T-cell (primary cell): ENCODE measurements around the gene MSH3. TPM values are rescaled to one million over a fixed set of nuclear protein-coding genes. Genes with fewer than 3 reads are reported as not detected.

Experiments used
- ATAC-seq, 4 experiments: fragments of 200-7000 bp in 3 of 4; fragments of 150-1000 bp in 1 of 4; cut with Tn5 transposase; replicated peaks in 1 of 4; 1 replicate in 3 of 4; 2 replicates in 1 of 4; pipeline ENCODE4 v1.10.0; 2021; ENCODE audit warnings: moderate library complexity in 3 of 4, mild to moderate bottlenecking in 2 of 4, moderate number of reproducible peaks in 1 of 4
- CTCF ChIA-PET, 2 donors: fragments of 300-600 bp; sonication (Branson Sonifier 250); formaldehyde crosslinking; loops; one replicate each; lab custom pipeline; 2022; ENCODE audit warnings: antibody characterized with exemption in 2 of 2; lab: Charles Lee
- POLR2A ChIA-PET, 2 donors: fragments of 300-600 bp; sonication (Branson Sonifier 250); formaldehyde crosslinking; loops; one replicate each; lab custom pipeline; 2022; ENCODE audit warnings: antibody characterized with exemption in 2 of 2; lab: Charles Lee
- DNase-seq, 35 experiments: peaks; one replicate each; pipeline versions ENCODE4 v3.0.0 to v3.0.0-alpha.2; 2013 to 2023
- H3K27ac ChIP-seq: one replicate; pipeline ENCODE4 v1.5.1; 2013; ENCODE audit warnings: low read length
- H3K27me3 ChIP-seq, 2 experiments: replicated peaks in 1 of 2; 1 replicate in 1 of 2; 2 replicates in 1 of 2; pipeline versions ENCODE4 v1.6.1 to v1.7.0; 2013; ENCODE audit warnings: low read length in 1 of 2, mixed read lengths in 1 of 2; ENCODE audit not compliant: control insufficient read depth in 2 of 2, insufficient read depth in 2 of 2; ENCODE audit errors: extremely low read depth in 1 of 2
- H3K36me3 ChIP-seq, 2 donors: 1 replicate in 1 of 2; 2 replicates in 1 of 2; pipeline versions ENCODE4 v1.6.1 to v1.7.0; 2013; ENCODE audit warnings: low read length in 1 of 2; ENCODE audit not compliant: control insufficient read depth in 2 of 2, insufficient read depth in 1 of 2; ENCODE audit errors: extremely low read depth in 1 of 2
- H3K4me1 ChIP-seq, 2 experiments: 1 replicate in 1 of 2; 2 replicates in 1 of 2; pipeline versions ENCODE4 v1.6.1 to v1.7.0; 2013; ENCODE audit warnings: low read length in 2 of 2, mixed read lengths in 1 of 2; ENCODE audit not compliant: insufficient read depth in 2 of 2, control insufficient read depth in 1 of 2; ENCODE audit errors: extremely low read depth in 1 of 2
- H3K4me3 ChIP-seq, 2 donors: 1 replicate in 1 of 2; 2 replicates in 1 of 2; pipeline versions ENCODE4 v1.5.1 to v1.7.0; 2013; ENCODE audit warnings: mild to moderate bottlenecking in 2 of 2, low read length in 1 of 2, moderate library complexity in 1 of 2; ENCODE audit not compliant: control insufficient read depth in 1 of 2; ENCODE audit errors: extremely low read depth in 1 of 2
- H3K9me3 ChIP-seq: 2 replicates; pipeline ENCODE4 v1.7.0; 2013
- H3K27ac Mint-ChIP-seq, 2 donors: one replicate each; pipeline ENCODE4 v1.8.0; 2020 to 2021; ENCODE audit warnings: mild to moderate bottlenecking in 2 of 2, mixed read lengths in 2 of 2
- H3K27me3 Mint-ChIP-seq, 2 donors: one replicate each; pipeline ENCODE4 v1.8.0; 2021 to 2022; ENCODE audit warnings: mixed read lengths in 2 of 2
- H3K36me3 Mint-ChIP-seq: one replicate; pipeline ENCODE4 v1.8.0; 2021; ENCODE audit warnings: mixed read lengths
- H3K4me1 Mint-ChIP-seq, 3 donors: one replicate each; pipeline ENCODE4 v1.8.0; 2020 to 2022; ENCODE audit warnings: mixed read lengths in 3 of 3, mild to moderate bottlenecking in 1 of 3
- H3K4me3 Mint-ChIP-seq, 3 donors: one replicate each; pipeline ENCODE4 v1.8.0; 2020 to 2022; ENCODE audit warnings: mild to moderate bottlenecking in 3 of 3, mixed read lengths in 3 of 3, moderate library complexity in 3 of 3
- H3K9me3 Mint-ChIP-seq, 3 donors: one replicate each; pipeline ENCODE4 v1.8.0; 2020 to 2022; ENCODE audit warnings: mixed read lengths in 3 of 3
- WGBS: methylation state at CpG from one replicate; pipeline ENCODE4 v1.1.5; 2013; ENCODE audit warnings: missing lambda C conversion rate; ENCODE audit not compliant: insufficient coverage; 5-methylcytosine and 5-hydroxymethylcytosine counted together
- total RNA-seq, 35 experiments: library from RNA in 6 of 35; stranded (reverse) in 6 of 35; fragments of 120-200 nt in 1 of 35; gene quantifications; one replicate each; pipeline versions ENCODE4 v1.2.1 to v1.2.4 and lab custom pipeline; 2013 to 2026

MSH3 gene
- total RNA-seq, 5 donors from 2014 or later (not counting 1 experiment from before 2014, with no cell fraction given) = 10.8 to 20.8 (median 16.3) TPM

DNA sequence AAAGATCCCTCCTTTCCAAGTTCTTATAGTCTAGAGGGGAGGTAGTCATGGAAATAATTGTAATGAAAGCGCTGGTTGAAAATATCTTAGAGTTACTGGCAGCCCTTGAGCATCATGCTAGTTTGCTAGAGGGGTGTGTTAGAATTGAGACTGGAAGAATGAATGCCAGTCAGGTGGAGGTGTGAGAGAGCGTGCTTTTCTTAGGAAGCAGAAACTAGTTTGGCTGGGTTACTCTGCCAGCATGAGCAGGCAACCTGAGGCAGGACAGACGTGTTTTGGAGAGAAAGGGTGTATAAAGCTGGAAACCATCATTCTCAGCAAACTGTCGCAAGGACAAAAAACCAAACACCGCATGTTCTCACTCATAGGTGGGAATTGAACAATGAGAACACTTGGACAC lies 43.9 kb downstream of the MSH3 start:
- ChIA-PET CTCF (no interaction called here), POLR2A (interaction anchor here in 1 of 2 donors (0.7 kb wide), 1 partner anchor 1137 kb away, joined by 3 read pairs; no protein-coding TSS in a partner anchor)
- Histone ChIP-seq H3K4me3 (no peak overlapping the region), H3K9me3 (no peaks in the 10 kb centered on the region), H3K27me3 (no peaks in the 10 kb centered on the region), H3K27ac (no peak overlapping the region), H3K36me3 (peaks cover 5 to 17% of the 10 kb centered on the region in 2 donors), H3K4me1 (no peaks in the 10 kb centered on the region)
- H3K4me3 Mint-ChIP-seq = no peak overlapping the region
- no peaks in the 10 kb centered on the region for H3K9me3 Mint-ChIP-seq
- H3K4me1 Mint-ChIP-seq = peaks cover 4 to 24% (median 17%) of the 10 kb centered on the region in 3 donors
- no peak overlapping the region for H3K27ac Mint-ChIP-seq
- H3K27me3 Mint-ChIP-seq = no peaks in the 10 kb centered on the region
- H3K36me3 Mint-ChIP-seq = peaks cover 44% of the 10 kb centered on the region
- WGBS = 81% methylated on average over 3 of the region's 5 CpGs
- ATAC-seq = no peak
- no peak for DNase-seq

DNA sequence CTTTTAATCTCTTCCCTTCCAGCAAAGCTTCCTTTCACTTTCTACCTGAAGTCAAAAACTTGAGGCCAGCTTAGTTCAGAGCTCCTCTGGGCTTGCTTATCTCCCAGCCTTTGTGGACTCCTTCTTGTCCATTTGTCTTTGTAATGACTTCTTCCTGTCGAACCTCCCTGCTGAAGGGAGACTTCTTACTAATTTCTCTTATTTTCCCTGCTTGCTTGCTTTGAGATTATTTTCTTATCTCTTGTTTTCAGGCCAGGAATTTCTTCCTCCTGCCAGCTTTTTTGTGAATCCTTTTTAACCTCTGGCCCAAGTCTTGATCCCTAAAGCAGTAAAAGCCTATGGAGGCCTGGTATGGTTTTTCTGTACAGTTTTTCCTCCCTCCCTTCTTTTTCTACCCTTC lies 47.1 kb downstream of the MSH3 start:
- DNase-seq (no peak), ATAC-seq (no peak)
- no peaks in the 10 kb centered on the region for H3K9me3 ChIP-seq
- H3K4me1 ChIP-seq = peaks cover 3 to 8% of the 10 kb centered on the region in 2 experiments
- WGBS = no CpG with 5 or more reads among the region's 1 CpG
- ChIA-PET CTCF (interaction anchor here in 1 of 2 donors (0.5 kb wide), 1 partner anchor 1497 kb away, joined by 3 read pairs; no protein-coding TSS in a partner anchor), POLR2A (no interaction called here)
- H3K4me3 ChIP-seq = no peak overlapping the region
- Mint-ChIP-seq H3K27ac (no peak overlapping the region), H3K36me3 (peaks cover 53% of the 10 kb centered on the region), H3K4me1 (peaks cover 24 to 37% (median 28%) of the 10 kb centered on the region in 3 donors), H3K4me3 (no peak overlapping the region), H3K9me3 (no peaks in the 10 kb centered on the region), H3K27me3 (no peaks in the 10 kb centered on the region)
- no peak overlapping the region for H3K27ac ChIP-seq
- H3K36me3 ChIP-seq = peaks cover 8 to 11% of the 10 kb centered on the region in 2 donors
- no peaks in the 10 kb centered on the region for H3K27me3 ChIP-seq

DNA sequence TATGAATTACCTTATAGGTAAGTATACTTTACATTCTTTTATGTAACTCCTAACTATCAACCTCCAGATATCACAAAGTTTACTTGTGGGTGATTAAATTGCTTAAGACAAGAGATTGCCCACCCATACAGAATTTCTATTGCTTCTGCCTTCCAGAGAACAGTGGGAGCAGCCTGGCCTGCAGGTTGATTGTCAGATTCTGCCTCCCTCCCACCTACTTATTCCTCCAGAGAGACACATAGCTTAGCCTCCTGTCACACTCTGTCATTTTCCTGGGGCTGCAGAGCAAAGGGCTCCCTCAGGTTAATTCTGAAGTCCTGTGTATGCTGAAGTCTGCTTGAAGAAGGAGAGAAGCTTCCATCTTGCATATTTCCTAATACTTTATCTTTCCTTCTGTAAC lies 48.8 kb downstream of the MSH3 start:
- no peak overlapping the region for H3K4me3 ChIP-seq
- no peaks in the 10 kb centered on the region for H3K9me3 ChIP-seq
- ChIA-PET CTCF (interaction anchor here in 1 of 2 donors (0.7 kb wide), 1 partner anchor 585 kb away, joined by 3 read pairs; no protein-coding TSS in a partner anchor), POLR2A (no interaction called here)
- Mint-ChIP-seq H3K36me3 (peaks cover 50% of the 10 kb centered on the region), H3K27ac (peak overlapping the region in 1 of 2 donors; percentile 20), H3K9me3 (no peaks in the 10 kb centered on the region), H3K4me1 (peaks cover 24 to 34% (median 28%) of the 10 kb centered on the region in 3 donors), H3K27me3 (no peaks in the 10 kb centered on the region), H3K4me3 (no peak overlapping the region)
- ATAC-seq (no peak), DNase-seq (no peak)
- peaks cover 3 to 8% of the 10 kb centered on the region in 2 experiments for H3K4me1 ChIP-seq
- no peaks in the 10 kb centered on the region for H3K27me3 ChIP-seq
- H3K27ac ChIP-seq = no peak overlapping the region
- H3K36me3 ChIP-seq = peaks cover 6 to 15% of the 10 kb centered on the region in 2 donors

DNA sequence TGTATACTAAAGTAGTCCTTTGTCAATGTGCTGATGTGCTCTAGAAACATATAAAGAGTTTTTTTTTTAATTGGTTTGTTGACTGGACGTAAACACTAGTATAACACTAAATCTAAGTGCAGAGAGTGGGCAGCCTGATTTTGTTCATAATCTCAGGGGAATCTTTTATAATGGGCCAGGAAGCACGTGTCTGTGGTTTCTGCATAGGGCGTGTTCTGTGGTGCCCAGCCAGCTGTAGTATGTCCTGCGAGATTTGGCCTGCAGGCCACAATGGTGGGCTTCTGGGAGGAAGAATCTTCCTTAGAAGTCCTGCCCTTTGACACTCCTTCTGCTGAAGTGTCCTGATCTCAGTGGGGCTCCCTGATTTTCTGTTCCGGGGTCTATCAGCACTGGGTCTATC lies 49.3 kb downstream of the MSH3 start:
- no peak overlapping the region for H3K4me3 ChIP-seq
- Mint-ChIP-seq H3K9me3 (no peaks in the 10 kb centered on the region), H3K4me1 (peaks cover 24 to 32% (median 28%) of the 10 kb centered on the region in 3 donors), H3K4me3 (no peak overlapping the region), H3K27me3 (no peaks in the 10 kb centered on the region), H3K27ac (peak overlapping the region; percentile 20 to 30), H3K36me3 (peaks cover 49% of the 10 kb centered on the region)
- POLR2A ChIA-PET = no interaction called here
- 71% methylated on average over 4 of the region's 5 CpGs for WGBS
- H3K9me3 ChIP-seq = no peaks in the 10 kb centered on the region
- CTCF ChIA-PET = interaction anchor here in 1 of 2 donors (0.7 kb wide), 1 partner anchor 584 kb away, joined by 3 read pairs; no protein-coding TSS in a partner anchor
- H3K27ac ChIP-seq = no peak overlapping the region
- no peaks in the 10 kb centered on the region for H3K27me3 ChIP-seq
- H3K36me3 ChIP-seq = peaks cover 6 to 17% of the 10 kb centered on the region in 2 donors
- peaks cover 3 to 8% of the 10 kb centered on the region in 2 experiments for H3K4me1 ChIP-seq
- ATAC-seq (no peak), DNase-seq (no peak)

DNA sequence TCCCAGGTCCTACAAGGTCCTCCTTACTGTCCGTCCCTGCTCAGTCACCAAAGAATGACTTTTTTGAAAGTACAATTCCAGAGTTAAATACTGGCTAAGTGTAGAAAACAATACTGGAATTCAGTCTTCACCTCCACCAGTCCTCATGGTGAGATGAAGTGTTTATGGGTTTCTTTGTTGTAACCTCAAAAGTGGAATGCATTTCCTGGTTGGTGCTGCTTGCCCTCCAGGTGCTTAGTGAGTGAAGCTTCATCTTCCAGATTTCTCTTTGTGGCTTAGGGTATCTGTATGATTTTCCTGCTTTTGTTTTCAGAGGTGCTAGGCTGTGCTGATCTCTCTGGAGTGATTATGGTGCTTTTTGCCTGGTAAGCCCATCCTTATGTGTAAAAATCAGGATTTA lies 49.8 kb downstream of the MSH3 start:
- Histone ChIP-seq H3K27ac (no peak overlapping the region), H3K4me3 (no peak overlapping the region), H3K27me3 (no peaks in the 10 kb centered on the region), H3K36me3 (peaks cover 6 to 15% of the 10 kb centered on the region in 2 donors), H3K4me1 (peaks cover 3 to 8% of the 10 kb centered on the region in 2 experiments), H3K9me3 (no peaks in the 10 kb centered on the region)
- ChIA-PET CTCF (no interaction called here), POLR2A (no interaction called here)
- peak overlapping the region in 1 of 2 donors; percentile 30 for H3K27ac Mint-ChIP-seq
- H3K9me3 Mint-ChIP-seq = no peaks in the 10 kb centered on the region
- no peaks in the 10 kb centered on the region for H3K27me3 Mint-ChIP-seq
- no CpG with 5 or more reads among the region's 1 CpG for WGBS
- no peak overlapping the region for H3K4me3 Mint-ChIP-seq
- H3K36me3 Mint-ChIP-seq = peaks cover 53% of the 10 kb centered on the region
- H3K4me1 Mint-ChIP-seq = peaks cover 24 to 32% (median 28%) of the 10 kb centered on the region in 3 donors
- no peak for ATAC-seq
- no peak for DNase-seq

DNA sequence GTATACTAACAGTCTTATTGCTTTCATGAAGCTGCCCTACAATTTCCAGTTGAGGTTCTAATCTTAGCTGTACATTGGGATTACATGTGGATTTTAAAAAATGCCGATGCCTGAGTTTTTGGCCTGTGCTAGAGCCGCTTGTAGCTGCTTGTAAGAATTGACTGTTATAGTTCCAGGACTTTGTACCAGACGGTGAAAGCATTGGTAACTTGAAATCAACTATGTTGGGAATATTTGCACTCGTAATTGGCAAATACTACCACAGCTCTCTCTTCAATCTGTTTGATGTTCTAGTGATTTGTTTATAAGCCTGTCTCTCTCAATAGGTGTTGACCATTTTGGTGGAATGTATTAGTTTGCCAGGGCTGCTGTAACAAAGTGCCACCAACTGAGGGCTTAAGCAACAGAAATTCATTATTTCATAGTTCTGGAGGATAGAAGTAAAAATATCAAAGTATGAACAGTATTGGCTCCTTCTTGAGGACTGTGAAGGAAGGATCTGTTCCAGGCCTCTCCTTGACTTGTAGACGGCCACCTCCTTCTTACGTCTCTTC lies 50.8 kb downstream of the MSH3 start:
- Histone ChIP-seq H3K36me3 (peaks cover 3 to 16% of the 10 kb centered on the region in 2 donors), H3K27me3 (no peaks in the 10 kb centered on the region), H3K4me1 (peaks cover 3 to 8% of the 10 kb centered on the region in 2 experiments), H3K9me3 (no peaks in the 10 kb centered on the region), H3K4me3 (no peak overlapping the region), H3K27ac (no peak overlapping the region)
- Mint-ChIP-seq H3K4me3 (no peak overlapping the region), H3K27ac (no peak overlapping the region), H3K4me1 (peaks cover 24 to 37% (median 34%) of the 10 kb centered on the region in 3 donors), H3K36me3 (peaks cover 56% of the 10 kb centered on the region), H3K9me3 (no peaks in the 10 kb centered on the region), H3K27me3 (no peaks in the 10 kb centered on the region)
- no CpG with 5 or more reads among the region's 6 CpGs for WGBS
- POLR2A ChIA-PET = interaction anchor here in 1 of 2 donors (0.6 kb wide), 1 partner anchor 422 kb away, joined by 9 read pairs; no protein-coding TSS in a partner anchor
- no peak for ATAC-seq
- DNase-seq = no peak
- CTCF ChIA-PET = interaction anchor here in 1 of 2 donors (0.7 kb wide), 1 partner anchor 24 kb away, joined by 6 read pairs; no protein-coding TSS in a partner anchor
